ENCODE measurements around the gene ANKRD37.

The ANKRD37 gene

DNA sequence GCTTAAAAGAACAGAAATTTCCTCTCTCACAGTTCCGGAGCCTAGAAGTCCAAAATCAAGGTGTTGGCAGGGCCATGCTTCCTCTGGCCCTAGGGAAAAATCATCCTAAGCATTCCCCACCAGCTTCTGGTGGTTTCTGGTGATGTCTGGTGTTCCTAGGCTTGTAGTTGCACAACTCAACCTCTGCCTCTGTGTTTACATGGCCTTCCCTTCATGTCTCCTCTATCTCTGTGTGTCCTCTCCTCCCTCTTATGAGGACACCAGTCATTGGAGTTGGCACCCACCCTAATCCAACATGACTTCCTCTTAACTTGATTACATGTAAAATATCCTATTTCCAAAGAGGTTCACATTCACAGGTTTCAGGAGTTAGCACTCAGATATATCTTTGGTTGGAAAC lies 16.3 kb upstream of the ANKRD37 start:
- DNase-seq (ENCODE audit: low spot score) = no peak

DNA sequence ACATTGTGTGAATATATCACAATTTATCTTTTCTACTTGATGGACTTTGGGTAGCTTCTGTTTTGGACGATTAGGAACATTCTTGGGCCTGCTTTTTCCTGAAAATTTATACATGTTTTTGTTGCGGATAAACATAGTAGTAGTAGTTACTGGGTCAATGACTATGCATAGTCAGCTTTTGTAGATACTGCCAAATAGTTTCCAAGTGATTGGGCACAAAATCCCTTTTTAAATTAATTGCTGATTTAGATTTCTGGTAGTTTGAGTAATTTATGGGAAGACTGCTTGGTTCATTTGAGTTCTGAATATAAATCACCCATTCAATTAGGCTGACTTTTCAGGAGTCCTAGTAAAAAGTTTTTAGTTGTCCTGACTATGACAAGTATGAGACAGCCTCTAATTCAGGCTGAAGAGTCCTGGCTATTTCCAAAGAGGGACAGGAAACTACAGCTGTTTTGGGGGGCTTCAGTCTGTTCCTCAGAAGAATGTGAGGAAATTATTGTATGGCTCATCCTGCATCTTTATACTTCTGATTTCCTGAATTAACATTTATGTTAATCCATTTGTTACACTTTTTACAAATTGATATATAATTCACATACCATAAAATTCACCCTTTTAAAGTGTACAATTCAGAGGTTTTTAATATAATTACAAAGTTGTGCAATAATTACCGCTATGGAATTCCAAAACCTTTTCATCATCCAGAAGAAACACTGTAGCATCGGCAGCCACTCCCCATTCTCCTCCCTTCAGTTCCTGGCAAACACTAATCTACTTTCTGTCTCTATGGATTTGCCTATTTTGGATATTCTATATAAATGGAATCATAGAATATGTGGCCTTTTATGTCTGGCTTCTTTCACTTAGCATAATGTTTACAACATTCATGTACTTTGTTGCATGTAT lies 15.1 kb upstream of the ANKRD37 start:
- no peak for DNase-seq (ENCODE audit: low spot score)

DNA sequence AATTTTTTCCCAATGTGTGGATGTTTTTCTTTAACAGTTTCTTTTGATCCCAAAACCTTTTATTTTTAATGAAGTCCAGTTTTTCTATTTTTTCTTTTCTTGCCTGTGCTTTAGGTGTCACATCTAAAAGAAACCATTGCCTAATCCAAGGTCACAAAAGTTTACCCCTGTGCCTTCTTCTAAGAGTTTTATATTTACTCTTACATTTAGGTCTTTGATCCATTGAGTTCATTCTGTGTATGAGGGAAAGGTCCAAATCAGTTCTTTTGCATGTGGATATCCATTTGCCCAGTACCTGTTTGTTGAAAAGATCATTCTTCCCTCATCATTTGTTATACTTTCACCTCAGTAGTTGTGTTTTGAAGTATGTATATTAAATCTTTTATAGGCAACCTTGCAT lies 13.9 kb upstream of the ANKRD37 start:
- DNase-seq (ENCODE audit: low spot score) = no peak

DNA sequence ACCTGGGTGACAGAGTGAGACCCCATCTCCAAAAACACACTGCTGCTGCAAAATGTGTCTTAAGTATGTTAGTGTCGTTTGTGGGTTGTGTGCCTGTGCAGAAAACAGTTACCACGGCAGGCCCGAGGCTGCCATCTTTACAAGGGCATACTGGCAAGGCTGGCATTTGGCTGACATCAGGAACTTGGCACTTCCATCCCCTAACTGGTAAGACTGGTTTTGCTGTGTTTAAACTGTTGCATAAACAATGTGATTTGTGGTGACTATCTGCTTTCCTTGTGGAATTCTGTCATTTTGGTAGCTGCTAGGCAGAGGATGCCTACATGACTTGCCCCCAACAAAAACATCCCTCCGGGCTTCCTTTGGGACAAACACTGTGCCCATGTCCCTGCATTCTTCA lies 13.2 kb upstream of the ANKRD37 start:
- DNase-seq (ENCODE audit: low spot score) = no peak

DNA sequence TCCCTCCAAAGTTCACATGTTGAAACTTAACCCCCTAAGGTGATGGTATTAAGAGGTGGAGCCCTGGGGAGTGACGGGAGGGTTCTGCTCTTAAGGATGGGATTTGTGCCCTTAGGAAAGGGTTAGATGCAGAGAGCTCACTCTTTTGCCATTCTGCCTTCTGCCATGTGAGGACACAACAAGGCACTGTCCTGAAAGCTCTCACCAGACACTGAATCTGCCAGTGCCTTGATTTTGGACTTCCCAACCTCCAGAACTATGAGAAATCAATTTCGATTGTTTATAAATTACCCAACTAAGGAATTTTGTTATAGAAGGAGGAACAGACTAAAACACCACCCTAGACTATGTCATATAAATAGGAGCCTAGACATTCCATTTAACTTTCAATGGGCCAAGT lies 12.6 kb upstream of the ANKRD37 start:
- DNase-seq (ENCODE audit: low spot score) = no peak

DNA sequence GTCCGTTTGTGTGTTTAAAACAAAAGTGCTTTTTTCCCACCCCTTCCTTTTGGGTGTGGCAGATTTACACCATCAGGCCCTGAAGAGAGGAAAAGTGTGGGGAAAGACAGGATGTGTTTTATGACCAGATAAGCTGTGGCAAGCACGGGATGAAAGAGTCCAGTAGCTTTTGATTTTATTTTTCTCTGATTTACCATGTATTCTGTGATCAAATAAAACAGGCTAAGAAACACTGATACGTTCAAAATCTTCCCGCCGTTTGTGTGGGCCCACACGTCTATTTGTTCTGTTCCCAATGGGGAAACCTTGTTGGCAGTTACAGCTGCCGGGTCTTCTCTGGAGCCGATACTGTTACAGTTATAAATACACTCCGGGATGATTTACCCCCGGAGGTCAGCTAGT lies 11.7 kb upstream of the ANKRD37 start:
- DNase-seq (ENCODE audit: low spot score) = no peak

DNA sequence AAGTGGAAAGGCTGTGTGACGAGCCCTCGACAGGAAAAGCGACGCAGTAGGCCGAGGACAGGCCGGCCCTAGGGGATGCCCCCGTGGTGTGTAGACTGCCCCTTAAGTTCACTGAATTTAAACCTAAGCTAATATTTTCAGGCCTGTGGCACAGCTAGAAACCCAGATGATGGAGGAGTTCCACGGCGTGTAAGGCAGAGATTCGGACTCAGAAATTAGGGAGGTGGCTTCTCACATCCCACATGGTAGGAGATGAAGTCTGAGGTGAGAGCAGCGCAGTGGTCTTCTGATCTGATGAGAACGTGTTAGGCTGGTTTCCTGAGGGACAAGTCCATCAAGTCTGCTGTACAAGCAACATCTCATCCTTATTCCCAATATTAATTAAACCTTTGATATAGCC lies 8.7 kb upstream of the ANKRD37 start:
- no peak for DNase-seq (ENCODE audit: low spot score)

DNA sequence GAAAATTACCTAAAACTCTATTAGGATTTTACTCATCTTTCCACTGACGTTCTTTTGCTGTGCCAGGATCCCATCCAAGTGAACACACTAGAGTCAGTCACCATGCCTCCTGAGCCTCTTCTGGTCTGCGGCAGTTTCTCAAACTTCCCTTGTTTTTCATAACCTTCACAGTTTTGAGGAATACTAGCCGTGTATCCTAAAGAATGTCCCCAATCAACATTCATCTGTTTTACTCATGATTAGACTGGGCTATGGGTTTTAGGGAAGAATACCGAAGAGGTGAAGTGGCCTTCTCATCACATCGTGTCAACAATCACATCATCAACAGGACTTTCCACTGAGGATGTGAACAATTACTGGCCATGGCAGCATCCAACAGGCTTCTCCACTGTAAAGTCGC lies 5.7 kb upstream of the ANKRD37 start:
- no peak for DNase-seq (ENCODE audit: low spot score)

DNA sequence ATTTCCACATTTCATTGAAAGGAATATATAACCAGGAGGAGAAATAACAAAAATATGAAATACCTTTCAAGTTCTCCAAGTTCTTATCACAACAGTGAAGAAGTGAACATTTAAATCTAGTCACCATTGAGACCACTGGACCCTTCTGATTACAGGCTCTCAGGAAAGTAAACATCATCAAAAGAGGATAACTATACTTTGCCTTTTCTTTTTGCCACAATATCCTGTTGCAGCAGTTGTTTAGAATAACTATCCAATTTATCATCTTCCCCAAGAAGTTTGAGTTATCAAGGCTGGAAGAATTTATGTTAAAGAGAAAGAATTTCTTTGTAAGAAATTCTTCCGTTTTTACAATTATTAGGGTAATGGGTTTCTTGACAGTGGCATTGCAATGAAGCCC lies 4.5 kb upstream of the ANKRD37 start:
- no peak for DNase-seq (ENCODE audit: low spot score)

DNA sequence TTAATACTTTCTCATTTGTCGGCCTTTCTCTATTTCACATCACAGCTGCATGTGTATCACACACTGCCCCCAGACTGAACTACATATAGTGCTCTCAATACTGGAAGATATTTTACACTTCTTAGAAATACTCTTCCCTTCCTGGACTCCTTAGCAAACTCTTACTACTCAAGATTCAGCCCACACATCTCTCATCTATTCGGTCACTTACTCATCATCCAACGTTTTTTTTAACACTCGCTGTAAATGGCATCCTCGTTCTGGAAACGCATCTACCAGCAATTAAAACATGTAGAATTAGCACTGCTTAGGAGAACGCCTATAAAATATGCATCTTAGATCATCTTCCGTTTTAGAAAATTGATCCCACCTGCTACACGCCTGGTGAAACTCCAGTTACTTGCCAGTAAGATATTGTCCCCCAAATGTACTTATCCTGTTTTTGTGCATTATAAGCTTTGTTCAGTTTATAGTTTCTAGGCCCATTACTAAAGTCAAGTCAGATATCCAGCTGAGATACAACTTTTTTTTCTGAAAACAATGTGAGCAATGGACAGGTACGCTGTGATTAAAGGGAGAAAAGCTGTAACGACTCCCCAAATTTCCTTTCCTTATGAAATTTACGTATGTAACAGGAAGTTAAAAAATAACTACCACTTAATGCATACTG lies 1.9 kb upstream of the ANKRD37 start:
- no peak for DNase-seq (ENCODE audit: low spot score)

DNA sequence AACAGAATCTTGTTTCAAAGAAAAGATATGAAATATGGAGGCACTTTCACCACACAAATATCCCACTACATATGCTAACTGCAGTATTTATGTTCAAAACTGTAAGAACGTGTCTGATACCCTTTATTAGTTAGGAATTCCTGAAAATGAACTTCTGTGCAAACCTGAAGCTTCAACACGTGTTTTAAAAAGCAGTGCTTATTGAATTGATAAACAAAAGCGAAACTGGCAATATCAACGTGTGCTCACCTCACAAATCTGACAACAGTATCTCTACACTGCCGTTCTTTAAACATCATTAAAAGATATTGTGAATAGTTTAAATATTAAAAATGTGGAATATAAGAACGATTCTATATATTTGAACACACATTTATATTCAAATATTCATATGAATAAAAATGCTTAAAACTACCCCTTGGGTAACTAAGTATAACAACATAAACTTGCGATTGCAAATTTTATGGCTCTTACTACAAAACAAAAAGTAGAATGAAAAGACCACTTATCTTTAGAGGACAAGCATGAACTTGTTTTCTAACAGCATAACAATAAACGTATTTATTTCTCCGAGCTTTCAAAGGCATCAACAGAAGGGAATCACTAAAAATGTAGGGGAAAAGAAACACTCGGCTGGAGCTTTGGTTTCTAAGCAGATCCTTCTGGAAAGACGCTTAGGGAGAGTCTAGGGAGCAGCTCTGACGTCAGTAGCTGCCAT lies 1.2 kb upstream of the ANKRD37 start, which contains the start of gene LRP2BP:
LRP2BP (minus strand) TSS at position 687 of the 718 bp plus-strand sequence. CDS start 17,738 bp downstream, outside the sequence.
- DNase-seq (ENCODE audit: low spot score) = peak; percentile 96

DNA sequence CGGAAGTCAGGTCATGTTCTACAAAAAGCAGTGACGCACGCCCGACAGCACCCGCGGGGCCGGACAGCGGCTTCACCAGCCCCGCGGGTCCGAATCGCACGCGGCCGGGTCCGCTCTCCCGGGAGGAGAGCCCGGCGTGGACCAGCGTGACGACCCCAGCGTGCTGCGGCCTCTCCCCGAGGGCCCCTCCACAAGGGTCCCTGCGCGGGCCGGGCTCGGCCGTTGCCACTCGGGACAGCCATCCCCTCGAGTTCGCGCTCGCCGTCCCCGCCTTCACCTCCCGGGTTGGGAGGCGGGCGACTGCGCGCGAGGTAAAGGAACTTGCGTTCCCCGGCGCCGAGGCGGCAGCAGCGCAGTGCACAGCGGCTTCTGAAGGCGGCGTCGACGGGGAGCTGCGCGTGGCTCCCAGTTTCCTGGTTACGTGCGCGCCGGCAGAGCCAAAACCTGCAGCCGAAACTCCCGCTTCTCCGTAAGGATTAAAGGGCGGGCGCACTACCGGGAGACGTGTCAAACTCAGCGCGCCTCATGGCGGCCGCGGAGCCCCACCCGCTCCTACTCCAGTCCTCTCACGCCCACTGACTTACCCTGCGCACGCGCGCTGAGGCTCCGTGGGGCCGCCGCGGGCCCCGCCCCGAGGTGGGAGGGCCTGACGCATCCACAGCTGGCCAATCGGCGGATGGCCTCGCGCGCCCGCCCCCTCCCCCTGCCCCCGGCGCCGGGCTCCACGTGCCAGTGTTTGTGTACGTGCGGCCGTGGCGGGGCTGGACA lies 501 bp upstream of the ANKRD37 start:
- peak; percentile 97 for DNase-seq (ENCODE audit: low spot score)

DNA sequence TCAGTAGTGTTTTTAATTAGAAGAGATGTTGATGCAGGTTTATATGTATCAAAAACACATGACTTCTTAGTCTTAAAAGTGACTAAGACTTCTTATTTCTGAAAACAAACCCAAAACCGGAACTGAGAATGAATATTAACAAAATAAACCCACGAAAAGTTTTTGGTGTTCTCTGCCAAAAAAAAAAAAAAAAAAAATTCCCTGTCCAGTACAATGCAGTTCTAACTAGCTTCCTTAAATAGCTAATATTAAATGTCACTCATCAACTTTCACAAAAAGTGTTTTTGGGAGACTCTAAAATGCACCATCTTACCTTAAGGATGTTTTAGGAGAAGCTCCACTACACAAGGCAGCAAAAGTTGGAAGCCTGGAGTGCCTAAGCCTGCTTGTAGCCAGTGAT lies 2.0 kb downstream of the ANKRD37 start:
- DNase-seq (ENCODE audit: low spot score) = no peak

DNA sequence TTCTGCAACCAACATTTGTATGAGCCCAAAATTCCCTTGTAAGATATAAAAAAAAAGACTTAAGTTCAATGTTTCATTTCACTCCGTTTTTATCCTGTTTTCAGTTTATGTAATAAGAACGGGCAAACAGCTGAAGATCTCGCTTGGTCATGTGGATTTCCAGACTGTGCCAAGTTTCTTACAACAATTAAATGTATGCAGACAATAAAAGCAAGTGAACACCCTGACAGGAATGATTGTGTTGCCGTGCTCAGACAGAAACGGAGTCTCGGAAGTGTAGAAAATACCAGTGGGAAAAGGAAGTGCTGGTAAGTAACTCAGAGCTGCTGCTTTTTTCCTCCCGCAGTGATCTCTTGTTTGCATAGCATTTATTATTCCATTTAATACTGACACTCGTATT lies 2.8 kb downstream of the ANKRD37 start:
- DNase-seq (ENCODE audit: low spot score) = peak; percentile 18

DNA sequence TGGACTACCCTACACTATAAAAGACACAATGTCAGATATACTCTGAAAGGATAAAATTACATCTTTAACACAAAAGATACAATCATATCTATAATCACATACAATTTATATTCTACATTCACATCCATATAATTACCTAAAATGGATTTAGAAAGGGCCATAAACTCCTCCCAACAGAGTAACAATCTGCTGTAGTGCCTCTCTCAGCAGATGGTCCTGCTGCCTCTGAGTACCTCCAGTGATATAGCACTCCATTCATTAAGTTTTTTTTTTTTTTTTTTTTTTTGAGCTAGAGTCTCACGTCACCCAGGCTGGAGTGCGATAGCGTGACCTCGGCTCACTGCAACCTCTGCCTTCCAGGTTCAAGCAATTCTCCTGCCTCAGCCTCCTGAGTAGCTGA lies 7.4 kb downstream of the ANKRD37 start:
- DNase-seq (ENCODE audit: low spot score) = no peak

DNA sequence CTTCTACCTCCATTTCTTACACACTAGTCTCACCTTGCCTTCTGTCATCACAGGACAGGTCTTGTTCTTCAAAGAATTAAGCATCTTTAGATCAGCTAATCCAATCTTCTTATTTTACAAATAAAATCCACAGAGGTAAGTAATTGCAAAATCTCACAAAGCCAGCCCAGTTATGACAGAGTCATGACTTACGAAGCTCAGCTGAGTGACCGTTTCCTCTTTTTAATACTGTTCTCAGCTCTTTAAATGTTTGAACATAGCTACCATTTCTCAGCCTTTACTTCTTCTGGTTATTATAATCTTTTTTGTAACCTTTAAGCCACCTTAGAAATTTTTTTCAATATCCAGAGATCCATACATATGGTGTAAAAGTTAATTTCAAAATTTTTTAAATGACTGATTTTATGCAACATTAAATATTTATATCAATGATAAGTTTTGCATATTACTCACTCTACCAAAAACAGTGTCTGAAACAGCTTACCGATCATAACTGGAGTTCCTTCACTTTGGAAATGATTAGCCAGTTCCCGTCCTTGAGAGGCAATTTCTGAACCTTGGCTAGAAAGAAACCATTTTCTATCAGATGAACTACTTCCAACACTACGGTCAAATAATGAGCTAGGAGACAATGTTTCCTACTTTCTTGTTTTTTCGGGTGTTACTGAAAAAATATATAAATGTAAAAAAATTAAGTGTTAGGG lies 8.8 kb downstream of the ANKRD37 start:
- no peak for DNase-seq (ENCODE audit: low spot score)

DNA sequence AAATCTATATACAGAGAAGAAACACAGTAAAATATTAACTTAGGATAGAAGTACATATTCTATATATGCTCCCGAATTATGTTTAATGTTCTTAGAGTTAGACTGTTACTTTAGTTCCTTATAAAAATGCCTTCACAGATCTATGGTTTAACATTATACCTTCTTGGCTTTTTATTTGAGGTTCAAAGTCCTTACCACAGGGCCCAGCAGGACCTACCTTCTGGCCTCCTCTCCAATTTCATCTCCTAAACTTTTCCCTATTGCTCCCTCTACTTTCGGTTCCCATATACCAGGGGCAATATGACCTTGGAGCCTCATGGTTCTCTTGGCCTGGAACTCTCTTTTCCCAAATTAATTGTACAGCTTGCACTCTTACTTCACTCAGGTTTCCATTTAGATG lies 11.8 kb downstream of the ANKRD37 start:
- DNase-seq (ENCODE audit: low spot score) = no peak

DNA sequence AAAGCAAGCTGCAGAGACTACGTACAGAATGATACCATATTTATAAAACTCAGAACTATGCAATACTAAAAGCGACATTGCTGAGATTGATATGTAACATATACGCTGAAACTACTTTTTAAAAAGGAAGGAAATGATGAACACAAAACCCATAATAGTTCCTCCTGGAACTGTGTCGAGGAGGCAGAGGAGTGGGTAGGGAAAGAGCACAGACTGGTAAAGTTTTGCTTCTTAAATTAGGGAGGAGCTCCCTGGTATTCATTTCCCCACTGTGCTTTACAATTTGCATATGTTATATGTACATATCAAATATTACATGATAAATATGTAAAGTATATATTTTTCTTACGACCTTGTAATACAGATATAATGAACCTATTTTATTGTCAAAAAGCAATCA lies 15.2 kb downstream of the ANKRD37 start:
- no peak for DNase-seq (ENCODE audit: low spot score)

DNA sequence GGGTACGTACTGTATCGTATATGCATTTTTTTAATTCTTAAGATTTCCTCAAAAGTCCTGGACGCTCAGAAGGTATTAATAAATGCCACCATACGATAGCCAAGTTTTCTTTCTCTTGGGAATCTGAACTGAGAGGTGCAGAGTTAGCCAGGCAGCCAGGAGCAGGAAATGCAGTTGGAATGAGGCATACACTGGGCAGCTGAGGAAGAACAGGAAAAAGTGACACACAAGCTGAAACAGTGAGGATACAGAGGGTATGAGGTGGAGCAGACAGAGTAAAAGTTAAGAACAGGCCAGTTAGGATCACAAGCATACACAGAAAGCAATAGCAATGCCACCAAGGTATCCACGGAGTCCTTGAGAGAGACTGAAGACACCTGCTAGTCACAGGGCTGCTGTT lies 15.8 kb downstream of the ANKRD37 start:
- no peak for DNase-seq (ENCODE audit: low spot score)

DNA sequence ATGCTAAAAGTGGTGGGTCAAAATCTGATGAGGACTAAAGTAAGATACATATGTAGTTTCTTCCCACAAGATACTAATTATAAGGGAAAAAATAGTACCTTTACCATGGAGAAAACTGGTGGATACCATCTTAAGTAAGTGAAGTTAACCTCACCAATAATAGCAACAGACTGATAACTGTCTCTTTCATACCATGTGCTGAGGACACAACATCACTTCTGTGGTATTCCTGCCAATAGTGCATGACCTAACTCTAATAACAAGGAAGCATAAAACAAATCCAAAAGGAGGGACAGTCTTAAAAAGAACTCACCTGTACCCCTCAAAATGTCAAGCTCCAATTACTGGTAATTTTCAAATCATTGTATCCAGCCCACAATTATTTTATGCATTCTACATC lies 20.3 kb downstream of the ANKRD37 start:
- DNase-seq (ENCODE audit: low spot score) = no peak

DNA sequence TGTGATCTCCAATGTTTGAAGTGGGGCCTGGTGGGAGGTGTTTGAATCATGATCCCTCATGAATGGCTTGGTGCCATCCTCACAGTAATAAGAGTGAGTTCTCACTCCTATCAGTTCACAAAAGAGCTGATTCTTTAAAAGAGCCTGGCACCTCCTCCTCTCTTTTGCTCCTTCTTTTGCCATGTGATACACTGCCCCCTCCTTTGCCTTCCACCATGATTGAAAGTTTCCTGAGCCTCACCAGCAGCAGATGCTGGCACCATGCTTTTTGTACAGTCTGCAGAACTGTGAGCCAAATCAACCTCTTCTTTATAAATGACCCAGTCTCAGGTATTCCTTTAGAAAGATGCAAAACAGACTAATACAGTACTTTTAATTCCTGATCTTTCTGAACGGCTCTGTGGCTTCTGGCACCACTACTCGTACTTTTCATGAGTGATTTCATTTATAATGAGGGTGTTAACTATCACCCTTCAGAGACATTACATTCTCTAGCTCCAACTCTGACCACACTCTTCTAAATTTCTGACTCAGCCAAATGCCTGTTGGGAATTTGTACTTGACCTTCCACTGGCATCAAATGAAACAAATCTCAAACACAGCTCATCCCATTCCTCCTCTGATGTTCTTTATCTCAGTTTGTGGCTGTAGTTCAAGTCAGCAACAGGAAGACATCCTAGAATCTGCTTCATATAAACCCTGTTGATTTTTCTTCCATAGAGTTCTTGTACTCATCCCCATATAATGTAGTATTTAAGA lies 24.9 kb downstream of the ANKRD37 start:
- DNase-seq (ENCODE audit: low spot score) = no peak
